Stimulated activated CD4-positive, alpha-beta T cell treated with anti-CD3 and anti-CD28 coated beads, Interleukin-1b, Interleukin-23, amount 100 ng/mL, for 1 hour (primary cell): ENCODE results near the gene ZMYM4.

Source experiments
- DNase-seq, 2 donors: peaks; one replicate each; pipeline ENCODE4 v3.0.0-alpha.2; 2020; ENCODE audit warnings: low read depth in 2 of 2

Gene ZMYM4

DNA sequence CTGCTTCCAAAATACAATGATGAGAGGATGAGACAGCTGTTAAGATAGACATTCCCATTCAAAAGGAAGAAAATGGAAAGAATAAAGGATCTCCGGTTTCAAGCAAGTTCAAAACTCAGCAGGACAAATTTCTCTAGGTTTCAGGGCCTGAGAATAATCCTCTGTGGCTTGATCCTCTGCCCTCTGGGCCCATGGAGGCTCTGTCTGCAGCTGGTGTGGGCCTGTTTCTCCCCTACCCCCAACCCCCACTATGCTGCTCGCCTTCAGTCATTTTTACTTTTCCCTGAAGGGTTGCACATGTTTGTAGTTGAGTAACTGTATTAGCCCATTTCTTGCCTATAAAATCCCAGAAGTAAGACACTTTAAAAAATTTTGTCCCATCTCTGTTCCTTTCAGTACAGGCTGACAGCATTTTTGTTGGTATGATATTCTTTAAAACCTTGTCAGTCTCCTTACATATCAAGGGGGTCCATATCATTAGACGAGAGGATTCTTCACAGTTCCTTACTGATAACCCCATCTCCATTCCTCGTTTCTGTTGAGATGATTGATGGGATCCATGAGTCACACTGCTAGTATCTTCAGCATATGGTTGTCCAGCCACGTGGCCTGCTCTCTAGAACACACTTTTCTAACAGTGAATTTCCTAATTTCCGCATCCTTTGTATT lies 10.5 kb downstream of the ZMYM4 start:
- DNase-seq: no peak

- DNase-seq: no peak
Observed at GRCh38 chr1:35279555-35279904, 11.0 kb downstream of the ZMYM4 start.

- DNase-seq: no peak
Observed at GRCh38 chr1:35280006-35280405, 11.5 kb downstream of the ZMYM4 start.

- no peak for DNase-seq
Observed at GRCh38 chr1:35281565-35281964, 13.1 kb downstream of the ZMYM4 start.

- no peak for DNase-seq
Observed at GRCh38 chr1:35282172-35282571, 13.7 kb downstream of the ZMYM4 start.

DNA sequence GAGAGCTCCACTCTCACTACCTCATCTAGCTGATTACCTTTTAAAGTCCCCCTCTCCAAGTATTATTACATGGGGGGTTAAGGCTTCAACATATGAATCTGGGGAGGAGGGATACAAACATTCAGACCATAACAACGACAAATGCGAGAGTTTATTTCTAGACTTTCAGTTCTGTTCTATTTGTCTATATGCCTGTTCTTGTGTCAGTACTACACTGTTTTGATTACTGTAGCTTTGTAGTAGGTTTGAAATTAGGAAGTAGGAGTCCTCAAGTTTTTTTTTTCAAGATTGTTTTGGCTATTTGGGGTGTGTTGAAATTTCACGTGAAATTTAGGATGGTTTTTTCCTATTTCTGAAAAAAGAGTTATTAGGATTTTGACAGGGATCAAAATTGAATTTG lies 16.3 kb downstream of the ZMYM4 start:
- no peak for DNase-seq

GRCh38 chr1:35285771-35286606 lies 17.5 kb downstream of the ZMYM4 start:
- no peak for DNase-seq

- no peak for DNase-seq
Observed at GRCh38 chr1:35287807-35288640, 19.5 kb downstream of the ZMYM4 start.

GRCh38 chr1:35288761-35289160 lies 20.3 kb downstream of the ZMYM4 start:
- DNase-seq: no peak

GRCh38 chr1:35290452-35290851 lies 21.9 kb downstream of the ZMYM4 start:
- no peak for DNase-seq

DNA sequence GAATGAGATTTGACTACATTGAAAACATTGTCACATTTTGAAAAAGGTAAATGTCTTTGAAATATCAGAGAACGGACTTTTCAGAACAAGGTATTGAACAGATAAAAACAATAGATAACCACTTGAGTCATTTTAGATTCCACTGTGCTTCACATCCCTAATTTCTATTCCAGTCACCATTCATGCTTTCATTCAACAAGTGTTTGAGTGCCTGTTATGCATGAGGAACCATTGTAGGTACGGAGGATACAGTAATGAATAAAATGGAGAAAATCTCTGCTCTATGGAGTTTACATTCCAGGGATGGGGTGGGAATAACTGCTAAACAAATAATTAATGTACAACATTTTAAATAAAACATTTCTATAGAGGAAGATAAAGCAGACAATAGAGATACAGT lies 26.3 kb downstream of the ZMYM4 start:
- no peak for DNase-seq

- DNase-seq: no peak
Observed at GRCh38 chr1:35297886-35298285, 29.4 kb downstream of the ZMYM4 start.

GRCh38 chr1:35298464-35298863 lies 30.0 kb downstream of the ZMYM4 start:
- DNase-seq: no peak

DNA sequence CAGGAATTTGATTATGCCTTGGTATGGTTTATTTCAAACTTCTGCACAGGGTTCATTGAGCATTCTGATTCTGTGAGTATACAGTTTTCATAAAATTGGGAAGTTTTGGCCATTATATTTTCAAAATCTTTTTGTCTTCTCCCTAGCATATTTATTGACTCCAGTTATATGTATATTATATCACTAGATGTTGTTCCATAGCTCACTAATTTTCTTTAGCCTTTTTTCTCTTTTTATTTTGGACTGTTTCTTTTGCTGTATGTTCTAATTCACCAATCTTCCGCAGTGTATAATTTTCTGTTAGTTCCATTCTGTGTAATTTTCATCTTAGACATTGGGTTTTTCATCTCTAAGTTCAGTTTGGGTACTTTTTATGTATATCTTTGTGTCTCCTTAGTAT lies 31.9 kb downstream of the ZMYM4 start:
- no peak for DNase-seq

DNA sequence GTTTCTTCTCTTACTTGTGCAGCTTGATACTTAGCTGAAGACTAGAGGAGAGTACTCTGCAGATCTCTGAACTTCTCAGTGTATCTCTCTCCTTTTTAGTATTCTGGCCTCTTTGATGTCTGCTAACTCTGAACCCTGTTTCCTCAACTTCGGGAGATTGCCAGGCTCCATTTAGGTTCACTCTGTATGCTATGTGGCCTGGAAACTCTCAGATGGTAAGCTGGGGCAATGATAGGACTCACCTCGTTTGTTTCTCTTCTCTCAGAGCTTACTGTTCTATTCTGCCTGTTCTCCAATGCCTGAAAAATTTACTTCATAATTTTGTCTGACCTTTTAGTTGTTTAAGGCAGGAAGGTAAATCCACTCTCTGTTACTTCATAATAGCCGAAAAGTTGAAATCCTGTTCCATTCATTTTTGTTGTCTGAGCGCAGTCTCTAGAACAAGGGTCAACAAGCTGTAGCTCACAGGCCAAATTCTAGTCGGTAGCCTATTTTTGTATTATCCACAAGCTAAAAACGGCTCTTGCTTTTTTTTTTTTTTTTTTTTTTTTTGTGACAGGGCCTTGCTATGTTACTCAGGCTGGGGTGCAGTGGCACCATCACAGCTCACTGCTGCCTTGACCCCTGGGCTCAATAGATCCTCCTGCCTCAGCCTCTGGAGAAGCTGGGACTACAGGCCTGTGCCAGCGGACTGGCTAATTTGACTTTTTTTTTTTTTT lies 33.3 kb downstream of the ZMYM4 start:
- no peak for DNase-seq

- no peak for DNase-seq
Observed at GRCh38 chr1:35305383-35305782, 36.9 kb downstream of the ZMYM4 start.

DNA sequence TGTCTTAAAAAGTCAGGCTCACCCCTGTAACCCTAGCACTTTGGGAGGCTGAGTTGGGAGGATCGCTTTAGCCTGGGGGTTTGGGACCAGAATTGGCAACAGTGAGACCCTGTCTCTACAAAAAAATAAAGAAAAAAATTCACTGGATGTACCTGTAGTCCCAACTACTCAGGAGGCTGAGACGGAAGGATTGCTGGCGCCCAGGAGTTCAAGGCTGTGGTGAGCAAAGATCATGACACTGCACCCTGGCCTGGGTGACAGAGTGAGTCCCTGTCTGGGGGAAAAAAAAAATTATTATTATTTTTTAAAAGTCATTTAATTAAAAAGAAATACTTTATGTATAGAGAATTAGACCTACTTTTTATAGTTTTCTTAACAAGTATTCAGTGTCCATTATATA lies 47.1 kb downstream of the ZMYM4 start:
- DNase-seq: no peak

DNA sequence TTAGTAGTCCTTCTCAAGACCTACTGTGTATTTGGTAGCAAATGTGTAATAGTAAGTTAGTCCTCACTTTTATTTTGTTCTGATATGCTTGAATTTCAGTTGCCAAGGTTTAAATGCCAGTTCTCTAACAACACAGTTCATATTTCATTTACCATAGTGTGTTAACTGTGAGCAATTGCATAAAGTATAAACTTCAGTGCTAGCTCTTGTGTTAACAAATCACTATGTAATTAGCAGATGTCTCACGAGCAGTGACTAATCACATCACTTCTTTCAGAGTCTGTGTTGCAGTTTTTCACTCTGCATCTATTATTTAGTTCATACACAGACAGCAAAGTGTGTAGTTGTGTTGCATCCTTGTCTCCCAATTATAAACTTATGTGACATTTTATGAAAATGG lies 47.8 kb downstream of the ZMYM4 start:
- DNase-seq: no peak

GRCh38 chr1:35319988-35320713 lies 51.6 kb downstream of the ZMYM4 start:
- DNase-seq: no peak

DNA sequence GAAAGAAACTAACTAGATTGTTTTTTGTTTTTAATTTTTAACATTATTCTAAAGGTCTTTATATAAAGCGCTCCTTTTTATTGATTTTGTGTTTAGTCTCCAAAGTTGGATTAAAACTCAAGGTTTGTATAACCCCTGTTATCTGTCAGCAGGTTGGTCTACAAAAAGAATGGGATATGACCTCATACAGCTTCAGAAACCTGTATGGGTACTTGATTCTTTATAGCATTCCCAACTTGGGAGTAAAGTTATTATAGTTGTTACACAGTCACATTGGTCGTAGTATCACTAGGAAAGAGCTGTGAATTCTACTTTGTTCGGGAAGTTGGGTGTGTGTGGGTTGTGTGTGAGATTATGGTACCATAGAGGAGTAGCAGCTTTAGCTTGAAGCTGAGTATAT lies 52.4 kb downstream of the ZMYM4 start:
- no peak for DNase-seq

DNA sequence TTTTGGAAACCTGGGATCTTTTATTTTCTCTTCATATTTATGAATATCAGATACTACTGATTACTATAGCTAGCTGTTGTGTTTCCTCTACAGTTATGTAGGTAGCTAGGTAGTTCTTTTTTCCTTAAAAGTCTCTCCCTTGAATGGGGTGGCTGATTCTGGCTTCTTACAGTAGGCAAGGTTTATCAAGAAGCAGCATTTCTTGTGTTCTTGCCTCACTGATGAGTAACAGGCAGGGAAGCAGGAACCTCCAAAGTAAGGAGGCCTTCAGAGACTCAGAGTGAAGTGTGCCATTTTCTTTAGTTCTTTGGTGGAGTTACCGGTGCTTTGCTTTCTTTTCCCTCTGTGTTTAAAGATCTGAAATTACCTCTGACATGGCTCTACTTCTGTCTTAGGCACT lies 56.0 kb downstream of the ZMYM4 start:
- no peak for DNase-seq
